NCI-H345 (cell line): Measurements from ENCODE around the gene RAB29.

Source experiments
- DNase-seq: peaks from one replicate; lab custom pipeline; 2025; lab: John Stamatoyannopoulos, UW

Gene RAB29

GRCh38 chr1:205719762-205720161 is 55.5 kb downstream of the RAB29 start:
- no peak for DNase-seq

GRCh38 chr1:205719015-205719414 is 56.3 kb downstream of the RAB29 start:
- no peak for DNase-seq
